Mammary epithelial cell (primary cell): ENCODE results near the gene EREG.

ENCODE experiments used
- CTCF ChIP-seq, 2 donors: IDR thresholded peaks in 1 of 2; conservative IDR thresholded peaks in 1 of 2; 2 replicates each; pipeline ENCODE4 v1.5.1; 2011 to 2012; ENCODE audit warnings: inconsistent platforms in 2 of 2, low read length in 2 of 2, mild to moderate bottlenecking in 2 of 2, control low read depth in 1 of 2, low read depth in 1 of 2; ENCODE audit not compliant: insufficient read depth in 1 of 2; ENCODE audit errors: extremely low read depth in 1 of 2
- EZH2 ChIP-seq: IDR thresholded peaks from 2 replicates; pipeline ENCODE4 v1.6.1; 2012; ENCODE audit warnings: low read length, inconsistent platforms, borderline replicate concordance

GRCh38 chr4:74368596-74368995, 3.7 kb downstream of the EREG start:
- no peak for TF ChIP-seq CTCF (conservative IDR thresholded peaks at IDR 0.05 in 1 of 2, IDR thresholded peaks at IDR 0.05 in 1 of 2; ENCODE audit: extremely low read depth in 1 of 2, insufficient read depth in 1 of 2, low read depth in 1 of 2, low read length in 2 of 2)
- TF ChIP-seq EZH2 = no peak
